Breast epithelium (tissue), 3 donors: Measurements from ENCODE around the gene KRTAP10-10.

ENCODE experiments used
- CTCF ChIP-seq, 3 donors: fragments of 450-650 bp; IDR thresholded peaks; one replicate each; pipeline ENCODE4 v1.5.1; 2016 to 2017; ENCODE audit warnings: antibody characterized with exemption in 3 of 3, mild to moderate bottlenecking in 3 of 3, moderate library complexity in 3 of 3
- POLR2AphosphoS5 ChIP-seq, 3 donors: sonication (generic); formaldehyde crosslinking; IDR thresholded peaks; one replicate each; pipeline ENCODE4 v1.6.1; 2017; ENCODE audit warnings: antibody characterized with exemption in 3 of 3

DNA sequence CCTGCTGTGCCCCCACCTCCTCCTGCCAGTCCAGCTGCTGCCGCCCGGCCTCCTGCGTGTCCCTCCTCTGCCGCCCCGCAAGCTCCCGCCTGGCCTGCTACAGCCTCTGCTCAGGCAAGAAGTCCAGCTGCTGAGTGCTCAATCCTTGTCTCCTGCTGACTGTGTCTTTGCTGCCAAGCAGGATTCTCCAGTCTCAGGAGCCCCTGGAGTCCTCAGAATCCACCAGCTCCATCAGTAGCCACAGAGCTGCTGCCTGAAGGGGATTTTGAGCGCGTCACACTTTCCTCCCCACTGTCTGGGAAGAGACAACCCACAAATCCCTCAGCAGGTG, 10.0 kb downstream of the KRTAP10-10 start:
- TF ChIP-seq CTCF (IDR thresholded peaks at IDR 0.05): no peak
- TF ChIP-seq POLR2AphosphoS5 (IDR thresholded peaks at IDR 0.05): no peak
